GM21529 (cell line): Measurements from ENCODE around the gene GBGT1.
A peak's percentile ranks its signal among the peaks of the same experiment; 100 is the strongest.

Experiments
- ATAC-seq: cut with Tn5 transposase; IDR thresholded peaks from one replicate; pipeline ENCODE4 v1.9.1; 2021; ENCODE audit not compliant: unreplicated experiment

GBGT1 gene

DNA sequence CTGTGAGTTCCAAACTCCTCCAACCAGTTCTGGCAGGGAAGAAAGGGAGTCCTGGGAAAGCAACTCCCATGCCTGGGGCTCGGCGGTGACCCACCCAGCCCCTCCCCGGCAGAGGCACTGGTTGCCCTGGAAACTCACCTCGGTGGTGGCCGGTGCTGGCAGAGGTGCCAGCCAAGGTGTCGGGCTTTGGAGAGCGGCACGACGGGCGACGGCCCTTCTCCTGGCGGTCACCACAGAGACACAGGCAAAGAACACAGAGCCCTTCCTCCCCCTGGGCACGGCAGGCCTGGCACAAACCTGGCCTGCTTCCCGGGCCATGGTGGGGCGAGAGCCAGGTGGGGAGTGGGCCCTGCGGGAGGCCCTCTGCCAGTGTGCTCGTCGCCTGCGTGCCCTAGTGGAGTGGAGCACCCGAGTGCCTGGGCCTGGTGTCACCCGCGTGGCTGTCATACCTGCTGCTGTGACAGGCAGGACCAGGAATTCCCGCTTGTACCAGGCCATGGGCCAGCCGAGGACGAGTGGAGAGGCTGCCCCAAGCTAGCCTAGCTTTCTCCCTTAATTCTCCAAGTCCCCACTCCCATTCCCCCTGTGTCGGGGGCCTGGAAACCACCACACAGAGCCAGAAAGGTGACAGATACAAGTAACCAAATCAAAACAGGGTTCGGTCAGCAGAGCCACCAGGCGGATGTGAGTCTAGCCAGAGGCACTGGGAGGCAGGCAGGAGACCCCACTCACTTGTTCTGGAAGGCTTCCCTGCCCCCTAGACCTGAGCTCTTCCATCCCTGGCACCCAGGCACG, 34.5 kb downstream of the GBGT1 start:
- ATAC-seq: no peak

DNA sequence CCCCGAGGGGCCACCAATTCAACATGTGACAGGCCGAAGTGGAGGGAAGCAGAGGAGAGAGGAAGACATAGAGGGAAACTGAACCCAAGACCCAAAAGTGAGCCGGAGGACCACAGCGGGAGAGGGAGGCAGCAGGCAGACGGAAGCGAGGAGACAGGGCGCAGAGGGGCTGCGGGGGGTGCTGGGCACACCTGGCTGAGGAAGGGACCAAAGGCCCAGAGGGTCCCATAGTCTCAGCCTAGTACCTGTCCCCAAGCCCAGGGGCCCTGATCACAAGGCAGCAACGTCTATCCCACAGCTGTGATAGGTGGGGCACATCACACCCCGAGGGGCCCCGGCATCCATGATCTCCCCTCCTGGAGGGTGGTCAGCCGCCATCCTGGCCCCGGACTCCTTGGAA, 35.6 kb downstream of the GBGT1 start:
- no peak for ATAC-seq

- no peak for ATAC-seq
Observed at GRCh38 chr9:133127340-133127981, 36.3 kb downstream of the GBGT1 start.

DNA sequence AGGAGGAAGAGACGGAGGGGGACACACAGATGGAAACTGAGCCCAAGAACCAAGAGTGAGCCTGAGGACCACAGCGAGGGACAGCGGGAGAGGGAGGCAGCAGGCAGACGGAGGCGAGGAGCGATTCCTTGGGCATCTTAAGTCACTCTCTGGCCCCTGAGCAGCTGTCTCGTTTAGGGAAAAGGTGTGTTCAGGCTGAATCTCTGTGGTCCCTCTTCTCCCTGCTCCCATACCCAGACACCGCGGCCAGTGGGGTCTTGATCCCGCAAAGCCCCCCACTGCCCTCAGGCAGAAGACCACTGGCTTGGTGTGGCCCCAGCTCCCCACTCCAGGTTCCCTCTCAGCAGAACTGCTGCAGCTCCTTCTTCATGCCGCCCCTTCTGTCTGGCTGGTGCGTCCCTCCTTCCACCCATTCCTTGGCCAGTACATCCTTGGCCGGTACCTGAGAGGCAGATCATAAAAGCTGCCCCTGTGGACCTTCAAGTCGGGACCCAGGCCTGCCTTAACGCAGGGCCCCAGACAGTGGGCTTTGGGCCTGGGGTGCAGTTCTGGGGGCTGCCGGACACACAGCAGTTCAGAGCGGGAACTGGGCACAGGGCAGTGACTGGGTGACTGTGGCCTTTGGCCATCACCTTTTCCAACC, 36.9 kb downstream of the GBGT1 start:
- no peak for ATAC-seq

- no peak for ATAC-seq
Observed at GRCh38 chr9:133125941-133126696, 37.6 kb downstream of the GBGT1 start.

DNA sequence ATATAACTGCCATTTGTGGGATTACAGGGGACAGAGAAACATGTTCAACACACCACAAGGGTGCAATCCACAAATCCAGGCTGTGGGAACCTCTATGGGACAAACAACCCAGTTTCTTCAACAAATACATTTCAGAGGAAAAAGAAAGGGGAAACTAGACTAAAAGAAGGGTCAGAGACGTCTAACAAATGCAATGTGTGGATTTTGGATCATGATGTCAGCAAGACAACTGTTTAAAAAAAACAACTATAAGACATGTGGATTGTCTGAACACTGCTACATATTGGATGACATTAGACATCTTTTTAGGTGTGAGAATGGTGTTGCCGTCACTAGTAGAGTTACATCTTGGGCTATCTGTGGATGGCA, 38.8 kb downstream of the GBGT1 start:
- ATAC-seq: no peak

- no peak for ATAC-seq
Observed at GRCh38 chr9:133124123-133124906, 39.4 kb downstream of the GBGT1 start.

GRCh38 chr9:133122935-133123611, 40.6 kb downstream of the GBGT1 start:
- no peak for ATAC-seq

DNA sequence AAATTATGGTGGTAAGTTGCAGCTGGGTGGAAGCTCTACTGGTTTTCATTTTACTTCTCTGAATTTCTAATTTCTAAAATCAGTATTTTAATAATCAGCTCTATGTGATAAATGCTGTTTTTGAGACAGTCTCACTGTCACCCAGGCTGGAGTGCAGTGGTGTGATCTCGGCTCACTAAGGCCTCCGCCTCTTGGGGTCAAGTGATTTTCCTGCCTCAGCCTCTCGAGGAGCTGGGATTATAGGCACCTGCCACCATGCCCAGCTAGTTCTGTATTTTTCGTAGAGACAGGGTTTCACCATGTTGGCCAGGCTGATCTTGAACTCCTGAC, 41.1 kb downstream of the GBGT1 start:
- no peak for ATAC-seq

GRCh38 chr9:133121915-133122550, 41.7 kb downstream of the GBGT1 start:
- no peak for ATAC-seq

DNA sequence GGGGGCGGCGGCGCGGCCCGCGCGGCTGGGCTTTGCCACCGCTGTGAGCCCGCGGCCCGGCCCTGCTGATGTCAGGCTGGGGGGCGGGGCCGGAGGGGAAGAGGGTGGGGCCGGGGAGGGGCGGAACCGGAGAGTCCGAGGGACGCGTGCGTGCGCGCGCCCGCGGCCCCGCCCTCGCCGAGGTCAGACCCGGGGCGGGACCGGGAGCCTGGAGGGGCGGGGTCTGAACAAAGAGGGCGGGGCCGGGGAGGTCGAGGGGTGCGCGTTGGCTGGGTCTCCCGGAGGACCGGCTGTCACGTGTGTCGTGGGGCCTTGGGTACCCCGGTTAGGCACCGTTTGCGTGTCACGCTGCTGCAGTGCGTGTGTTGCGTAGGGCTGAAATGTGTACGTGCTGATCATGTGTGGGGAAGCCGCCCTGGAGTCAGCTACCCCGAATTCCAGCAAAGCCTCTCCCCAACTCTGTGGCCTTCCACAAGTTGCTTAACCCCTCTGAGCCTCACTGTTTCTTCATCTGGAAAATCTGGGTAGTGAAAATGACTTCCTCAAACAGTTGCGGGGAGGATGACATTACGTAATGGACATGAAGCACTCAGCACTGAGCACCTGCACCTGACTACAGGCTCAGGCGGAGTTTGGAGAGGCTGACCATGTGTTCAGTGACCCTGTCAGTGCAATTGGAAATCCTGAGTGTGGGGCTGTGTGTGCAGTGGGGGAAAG, 42.4 kb downstream of the GBGT1 start, which contains the start of gene RALGDS:
Gene RALGDS (minus strand): TSS at position 43 of the 717 bp plus-strand sequence. CDS start 86 bp downstream, outside the sequence.
- ATAC-seq: peak; percentile 60

DNA sequence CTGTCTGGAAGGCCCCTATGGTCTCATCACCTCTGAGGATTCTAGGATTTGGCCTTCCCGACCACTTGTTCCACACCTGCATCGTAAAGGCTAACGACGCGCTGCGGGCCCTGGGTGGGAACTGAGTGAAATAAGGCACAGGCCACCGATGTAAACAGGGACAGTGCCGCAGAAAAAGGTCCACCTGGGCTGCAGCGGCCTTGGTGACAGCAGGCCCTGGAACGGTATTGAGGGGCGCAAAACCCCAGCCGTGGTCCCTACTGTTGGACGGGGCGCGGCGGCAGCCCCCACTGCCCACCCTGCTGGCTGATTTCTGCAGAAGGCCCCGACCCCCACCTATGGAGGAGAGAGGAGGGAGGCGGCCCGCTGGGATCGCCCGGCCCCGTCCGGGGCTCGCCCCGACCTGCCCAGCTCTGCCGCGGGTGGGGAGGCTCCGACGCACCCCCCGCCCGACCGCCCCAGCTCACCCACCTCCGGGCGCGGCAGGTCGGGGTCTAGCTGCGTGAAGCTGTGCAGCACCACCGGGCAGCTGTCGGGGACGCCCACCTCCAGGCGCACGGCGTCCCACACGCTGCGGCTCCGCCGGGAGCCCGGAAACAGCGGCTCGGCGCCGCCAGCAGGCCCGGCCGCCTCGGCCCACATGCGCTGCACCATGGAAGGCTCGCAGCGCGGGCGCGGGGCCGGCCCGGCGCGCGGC, 43.1 kb downstream of the GBGT1 start:
- ATAC-seq: no peak

- no peak for ATAC-seq
Observed at GRCh38 chr9:133119846-133120500, 43.7 kb downstream of the GBGT1 start.

DNA sequence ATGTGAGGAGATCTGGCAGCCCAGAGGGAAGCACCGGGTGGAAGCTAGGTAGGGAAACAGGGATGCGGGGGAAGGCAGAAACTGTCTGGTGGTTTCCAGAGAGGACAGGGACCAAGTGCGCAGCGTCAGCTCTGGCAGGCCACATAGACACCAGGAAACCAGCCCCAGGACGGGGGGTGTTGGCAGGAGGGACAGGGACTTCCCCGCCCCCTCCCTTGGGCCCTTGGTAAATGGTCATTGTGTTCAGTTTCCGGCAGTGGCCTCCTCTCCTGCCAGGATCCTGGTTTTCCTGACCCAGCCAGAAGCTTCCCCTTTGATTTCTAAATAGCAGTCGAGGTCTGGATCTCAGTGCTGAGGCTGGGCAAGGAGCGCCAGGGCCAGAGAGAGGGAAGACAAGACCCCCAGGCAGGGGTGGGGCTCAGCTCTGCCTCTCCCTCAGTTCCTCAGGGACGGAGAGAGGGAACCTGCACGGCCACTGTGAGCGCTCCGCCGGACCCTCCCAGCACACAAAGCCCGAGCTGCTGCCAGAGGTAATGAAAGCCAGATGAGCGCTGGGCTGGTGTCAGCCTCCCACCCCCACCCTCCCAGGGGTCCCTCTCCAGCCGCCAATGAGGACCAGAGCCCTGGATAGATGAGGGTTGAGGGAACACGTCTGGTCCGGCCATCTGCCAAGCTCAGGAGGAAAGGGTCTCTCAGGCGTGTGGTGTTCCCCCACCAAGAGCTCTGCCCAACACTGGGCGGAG, 44.4 kb downstream of the GBGT1 start:
- no peak for ATAC-seq

- no peak for ATAC-seq
Observed at GRCh38 chr9:133118568-133118967, 45.1 kb downstream of the GBGT1 start.

DNA sequence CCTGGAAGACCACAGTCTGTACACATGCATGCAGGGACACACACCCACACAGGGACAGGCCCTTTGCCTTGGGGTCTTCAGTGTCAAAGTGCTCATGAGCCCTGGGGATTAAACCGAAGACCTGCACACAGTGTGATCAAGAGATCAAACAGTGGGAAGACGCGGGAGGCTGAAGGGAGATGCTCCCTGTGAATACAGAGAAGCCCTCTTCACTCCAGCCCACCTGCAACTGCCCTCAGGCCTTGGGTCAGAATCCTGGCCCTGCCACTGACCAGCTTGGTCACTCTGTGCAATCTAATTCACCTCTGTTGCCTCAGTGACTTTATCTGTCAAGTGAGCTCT, 45.6 kb downstream of the GBGT1 start:
- no peak for ATAC-seq
